Measurements from ENCODE around the gene ZEB1. TPM values are rescaled to one million over a fixed set of nuclear protein-coding genes. Genes with fewer than 3 reads are reported as not detected.

The ZEB1 gene
- total and polyA plus RNA-seq, 9 of the 15 experiments (the other 6 are each of a cell fraction or from before 2014, with no cell fraction given), result 2.1 to 8.4 (median 4.9) TPM

- CTCF ChIA-PET (ENCODE audit: low intra/inter-chr PET ratio), result no interaction called here
- Histone ChIP-seq H4K20me1 (replicated peaks; ENCODE audit: control insufficient read depth, insufficient read depth, low read length) (peaks cover 8% of the 10 kb centered on the region; the same call in 1 of the 2 replicates), H3K9me1 (ENCODE audit: control insufficient read depth, insufficient read depth, low read length) (no peaks in the 10 kb centered on the region), H3K4me2 (ENCODE audit: insufficient read depth, low read length) (peak overlapping the region; percentile 66), H3K27me3 (ENCODE audit: control insufficient read depth in 2 of 2, insufficient read depth in 2 of 2, low read length in 2 of 2) (peaks cover 3 to 5% of the 10 kb centered on the region in 2 experiments; a peak in 3 of 5 replicates), H3K9me3 (replicated peaks; ENCODE audit: control insufficient read depth, insufficient read depth, low read depth, low read length) (no peaks in the 10 kb centered on the region), H2AFZ (ENCODE audit: low read depth, low read length) (peak overlapping the region; percentile 20; the same call in 1 of the 2 replicates), H3K4me3 (peak overlapping the region; percentile 89), H3K79me2 (ENCODE audit: control insufficient read depth, insufficient read depth, low read length) (peaks cover 8% of the 10 kb centered on the region; the same call in 2 of the 3 replicates), H3K36me3 (ENCODE audit: control insufficient read depth, insufficient read depth, low read length) (no peaks in the 10 kb centered on the region), H3K27ac (ENCODE audit: extremely low read depth, low read depth, low read length) (no peak overlapping the region), H3K4me1 (replicated peaks in 1 of 2; ENCODE audit: control insufficient read depth in 2 of 2, insufficient read depth in 2 of 2, low read length in 2 of 2) (peaks cover 7 to 26% of the 10 kb centered on the region in 2 experiments; a peak in 3 of 5 replicates), H3K9ac (ENCODE audit: insufficient read depth in 1 of 2, low read depth in 2 of 2, low read length in 2 of 2) (peak overlapping the region in 1 of 2 experiments; percentile 93; a peak in 2 of 4 replicates)
- WGBS (ENCODE audit: insufficient coverage, low coverage, missing lambda C conversion rate), result 9% methylated on average over 34 of the region's 43 CpGs
- peak; percentile 20 for ATAC-seq
- FAIRE-seq, result no peak
- peak; percentile 16 to 50 (median 26) for DNase-seq (ENCODE audit: extremely low read depth in 1 of 4, low spot score in 3 of 4)
- BruUV-seq (replicated peaks), result no TSS peak
- POLR2A ChIA-PET, result no interaction called here
- intact Hi-C loops (cut with micrococcal nuclease) (no loop called here), in situ Hi-C loops (cut with MboI) (no loop called here)
- peak in 1 of 2 experiments; percentile 84; a peak in 2 of 4 replicates for TF ChIP-seq SRF (CRISPR knock-in tag; IDR thresholded peaks at IDR 0.05)
- peak; percentile 31 for TF ChIP-seq ZFP36 (IDR thresholded peaks at IDR 0.05; ENCODE audit: low read depth, low read length, partially characterized antibody)
- TF ChIP-seq DNMT1 (IDR thresholded peaks at IDR 0.05), result no peak
- TF ChIP-seq, protein P1, sequence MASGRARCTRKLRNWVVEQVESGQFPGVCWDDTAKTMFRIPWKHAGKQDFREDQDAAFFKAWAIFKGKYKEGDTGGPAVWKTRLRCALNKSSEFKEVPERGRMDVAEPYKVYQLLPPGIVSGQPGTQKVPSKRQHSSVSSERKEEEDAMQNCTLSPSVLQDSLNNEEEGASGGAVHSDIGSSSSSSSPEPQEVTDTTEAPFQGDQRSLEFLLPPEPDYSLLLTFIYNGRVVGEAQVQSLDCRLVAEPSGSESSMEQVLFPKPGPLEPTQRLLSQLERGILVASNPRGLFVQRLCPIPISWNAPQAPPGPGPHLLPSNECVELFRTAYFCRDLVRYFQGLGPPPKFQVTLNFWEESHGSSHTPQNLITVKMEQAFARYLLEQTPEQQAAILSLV (tag; IDR thresholded peaks at IDR 0.05), result no peak
- no peak for TF ChIP-seq HDGF (IDR thresholded peaks at IDR 0.05)
- TF ChIP-seq CXXC5 (CRISPR knock-in tag; IDR thresholded peaks at IDR 0.05), result peak; percentile 22; the same call in 1 of the 2 replicates
- no peak for TF ChIP-seq HNRNPL (IDR thresholded peaks at IDR 0.05; ENCODE audit: low read depth, low read length)
- TF ChIP-seq ETV1 (tag; conservative IDR thresholded peaks at IDR 0.05; ENCODE audit: low read depth), result no peak
- peak; percentile 31; the same call in 1 of the 2 replicates for TF ChIP-seq RNF2 (IDR thresholded peaks at IDR 0.05)
- TF ChIP-seq, protein P2, sequence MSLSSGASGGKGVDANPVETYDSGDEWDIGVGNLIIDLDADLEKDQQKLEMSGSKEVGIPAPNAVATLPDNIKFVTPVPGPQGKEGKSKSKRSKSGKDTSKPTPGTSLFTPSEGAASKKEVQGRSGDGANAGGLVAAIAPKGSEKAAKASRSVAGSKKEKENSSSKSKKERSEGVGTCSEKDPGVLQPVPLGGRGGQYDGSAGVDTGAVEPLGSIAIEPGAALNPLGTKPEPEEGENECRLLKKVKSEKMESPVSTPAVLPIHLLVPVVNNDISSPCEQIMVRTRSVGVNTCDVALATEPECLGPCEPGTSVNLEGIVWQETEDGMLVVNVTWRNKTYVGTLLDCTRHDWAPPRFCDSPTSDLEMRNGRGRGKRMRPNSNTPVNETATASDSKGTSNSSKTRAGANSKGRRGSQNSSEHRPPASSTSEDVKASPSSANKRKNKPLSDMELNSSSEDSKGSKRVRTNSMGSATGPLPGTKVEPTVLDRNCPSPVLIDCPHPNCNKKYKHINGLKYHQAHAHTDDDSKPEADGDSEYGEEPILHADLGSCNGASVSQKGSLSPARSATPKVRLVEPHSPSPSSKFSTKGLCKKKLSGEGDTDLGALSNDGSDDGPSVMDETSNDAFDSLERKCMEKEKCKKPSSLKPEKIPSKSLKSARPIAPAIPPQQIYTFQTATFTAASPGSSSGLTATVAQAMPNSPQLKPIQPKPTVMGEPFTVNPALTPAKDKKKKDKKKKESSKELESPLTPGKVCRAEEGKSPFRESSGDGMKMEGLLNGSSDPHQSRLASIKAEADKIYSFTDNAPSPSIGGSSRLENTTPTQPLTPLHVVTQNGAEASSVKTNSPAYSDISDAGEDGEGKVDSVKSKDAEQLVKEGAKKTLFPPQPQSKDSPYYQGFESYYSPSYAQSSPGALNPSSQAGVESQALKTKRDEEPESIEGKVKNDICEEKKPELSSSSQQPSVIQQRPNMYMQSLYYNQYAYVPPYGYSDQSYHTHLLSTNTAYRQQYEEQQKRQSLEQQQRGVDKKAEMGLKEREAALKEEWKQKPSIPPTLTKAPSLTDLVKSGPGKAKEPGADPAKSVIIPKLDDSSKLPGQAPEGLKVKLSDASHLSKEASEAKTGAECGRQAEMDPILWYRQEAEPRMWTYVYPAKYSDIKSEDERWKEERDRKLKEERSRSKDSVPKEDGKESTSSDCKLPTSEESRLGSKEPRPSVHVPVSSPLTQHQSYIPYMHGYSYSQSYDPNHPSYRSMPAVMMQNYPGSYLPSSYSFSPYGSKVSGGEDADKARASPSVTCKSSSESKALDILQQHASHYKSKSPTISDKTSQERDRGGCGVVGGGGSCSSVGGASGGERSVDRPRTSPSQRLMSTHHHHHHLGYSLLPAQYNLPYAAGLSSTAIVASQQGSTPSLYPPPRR (CRISPR knock-in tag; IDR thresholded peaks at IDR 0.05; ENCODE audit: borderline replicate concordance), result no peak
- peak in 1 of 3 experiments; percentile 12 for TF ChIP-seq YY1 (IDR thresholded peaks at IDR 0.05; ENCODE audit: borderline replicate concordance in 1 of 3, control insufficient read depth in 1 of 3, extremely low read depth in 1 of 3, insufficient read depth in 3 of 3, insufficient read length in 1 of 3, insufficient replicate concordance in 2 of 3, low read depth in 1 of 3, low read length in 2 of 3)
- peak in 1 of 2 experiments; percentile 42 for TF ChIP-seq E2F6 (IDR thresholded peaks at IDR 0.05; ENCODE audit: borderline replicate concordance in 1 of 2, extremely low read depth in 1 of 2, insufficient read depth in 1 of 2, insufficient read length in 1 of 2, low read depth in 1 of 2, low read length in 1 of 2, poor library complexity in 1 of 2, severe bottlenecking in 1 of 2)
These were observed 1.7 kb downstream of the ZEB1 start for GRCh38 chr10:31320550-31321211.
